ENCODE measurements around the gene CCDC191. TPM values are rescaled to one million over a fixed set of nuclear protein-coding genes. Genes with fewer than 3 reads are reported as not detected.

CCDC191 gene
- total RNA-seq, 1 donor from 2014 or later, result 1.6 TPM

DNA sequence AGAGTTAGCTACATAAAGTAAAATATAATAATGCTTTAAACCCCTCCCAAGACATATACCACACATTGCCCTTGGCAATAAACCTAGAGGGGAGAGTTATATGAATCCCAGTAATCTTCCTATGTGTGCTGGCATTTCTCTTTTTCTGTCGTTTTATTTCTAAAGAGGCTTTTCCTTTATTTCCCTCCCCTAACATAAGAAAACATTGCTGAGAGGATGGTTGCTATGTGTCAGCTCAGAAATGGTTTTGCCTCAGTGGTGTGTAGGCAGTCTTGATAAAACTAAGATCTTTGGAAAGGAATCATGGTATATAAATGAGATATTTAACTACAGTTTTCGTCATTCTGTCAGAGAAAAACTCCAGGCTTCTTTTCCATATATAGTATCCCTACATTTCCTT is 30.0 kb downstream of the CCDC191 start:
- FAIRE-seq (no peak), DNase-seq (ENCODE audit: low read depth) (no peak)
- Histone ChIP-seq H3K27me3 (ENCODE audit: control insufficient read depth, insufficient read depth, low read length) (no peaks in the 10 kb centered on the region), H3K36me3 (ENCODE audit: control insufficient read depth, insufficient read depth, low read length) (no peaks in the 10 kb centered on the region), H3K4me3 (ENCODE audit: low read depth, low read length) (no peak overlapping the region)
- TF ChIP-seq, protein P1, sequence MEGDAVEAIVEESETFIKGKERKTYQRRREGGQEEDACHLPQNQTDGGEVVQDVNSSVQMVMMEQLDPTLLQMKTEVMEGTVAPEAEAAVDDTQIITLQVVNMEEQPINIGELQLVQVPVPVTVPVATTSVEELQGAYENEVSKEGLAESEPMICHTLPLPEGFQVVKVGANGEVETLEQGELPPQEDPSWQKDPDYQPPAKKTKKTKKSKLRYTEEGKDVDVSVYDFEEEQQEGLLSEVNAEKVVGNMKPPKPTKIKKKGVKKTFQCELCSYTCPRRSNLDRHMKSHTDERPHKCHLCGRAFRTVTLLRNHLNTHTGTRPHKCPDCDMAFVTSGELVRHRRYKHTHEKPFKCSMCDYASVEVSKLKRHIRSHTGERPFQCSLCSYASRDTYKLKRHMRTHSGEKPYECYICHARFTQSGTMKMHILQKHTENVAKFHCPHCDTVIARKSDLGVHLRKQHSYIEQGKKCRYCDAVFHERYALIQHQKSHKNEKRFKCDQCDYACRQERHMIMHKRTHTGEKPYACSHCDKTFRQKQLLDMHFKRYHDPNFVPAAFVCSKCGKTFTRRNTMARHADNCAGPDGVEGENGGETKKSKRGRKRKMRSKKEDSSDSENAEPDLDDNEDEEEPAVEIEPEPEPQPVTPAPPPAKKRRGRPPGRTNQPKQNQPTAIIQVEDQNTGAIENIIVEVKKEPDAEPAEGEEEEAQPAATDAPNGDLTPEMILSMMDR (IDR thresholded peaks at IDR 0.05; ENCODE audit: insufficient read depth, low read length, severe bottlenecking), result no peak

DNA sequence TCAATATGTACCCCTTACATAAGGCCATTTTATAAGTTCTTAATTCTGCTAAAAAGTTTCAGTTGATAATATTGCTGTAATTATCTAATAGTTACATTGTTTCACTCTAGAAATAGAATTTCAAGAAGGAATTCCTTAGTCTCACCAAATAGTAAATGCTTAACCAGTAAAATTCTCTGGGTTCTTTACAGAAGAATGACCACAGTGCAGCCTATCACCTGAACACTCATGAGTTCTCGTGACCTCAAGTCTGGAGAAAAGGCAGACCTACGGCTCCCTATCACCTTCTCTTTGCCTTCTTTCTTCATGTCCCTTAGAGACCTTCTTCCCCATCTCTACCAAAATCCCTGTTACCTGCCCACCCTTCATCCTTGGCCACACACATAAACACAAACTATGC is 30.9 kb downstream of the CCDC191 start:
- no peak overlapping the region for H3K4me3 ChIP-seq (ENCODE audit: low read depth, low read length)
- FAIRE-seq, result no peak

DNA sequence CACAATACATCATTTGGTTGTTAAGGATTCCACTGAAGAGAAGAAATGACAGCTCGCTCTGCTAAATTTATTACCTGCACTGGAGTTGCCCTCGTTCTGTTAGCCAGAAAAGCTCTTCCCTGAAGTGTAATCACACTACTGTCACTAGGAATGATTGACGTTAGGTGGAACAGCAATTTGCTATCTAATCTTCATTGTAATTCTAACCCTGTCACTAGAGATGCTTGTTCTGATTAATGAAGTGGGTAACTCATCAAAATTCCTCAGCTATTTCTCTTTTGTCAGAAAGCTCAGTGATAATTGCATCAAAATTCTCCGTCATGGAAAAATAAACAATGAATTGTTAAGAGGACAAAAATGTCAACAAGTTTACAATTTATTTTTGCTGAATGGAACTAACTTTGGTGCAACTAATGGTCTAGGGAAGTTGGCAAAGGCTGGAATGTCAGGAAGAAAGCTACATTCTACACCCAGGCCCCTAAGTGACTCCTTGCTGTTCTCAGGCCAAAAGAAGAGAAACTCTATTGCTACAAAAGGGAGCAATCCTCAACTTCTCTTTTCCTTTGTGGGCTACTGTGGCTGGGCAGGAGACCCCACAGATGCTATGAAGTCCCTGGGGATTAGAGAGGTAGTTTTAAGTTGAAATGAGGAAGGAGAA is 34.1 kb downstream of the CCDC191 start:
- TF ChIP-seq, protein P1 (IDR thresholded peaks at IDR 0.05; ENCODE audit: insufficient read depth, low read length, severe bottlenecking), result no peak
- Histone ChIP-seq H3K36me3 (ENCODE audit: control insufficient read depth, insufficient read depth, low read length) (no peaks in the 10 kb centered on the region), H3K4me3 (ENCODE audit: low read depth, low read length) (no peak overlapping the region), H3K27me3 (ENCODE audit: control insufficient read depth, insufficient read depth, low read length) (no peaks in the 10 kb centered on the region)
- DNase-seq (ENCODE audit: low read depth), result no peak
- FAIRE-seq, result no peak

More for the DNA sequence above, 30.9 kb downstream of the CCDC191 start:
- TF ChIP-seq, protein P1 (IDR thresholded peaks at IDR 0.05; ENCODE audit: insufficient read depth, low read length, severe bottlenecking), result no peak
- DNase-seq (ENCODE audit: low read depth), result no peak
- H3K36me3 ChIP-seq (ENCODE audit: control insufficient read depth, insufficient read depth, low read length), result no peaks in the 10 kb centered on the region
- no peaks in the 10 kb centered on the region for H3K27me3 ChIP-seq (ENCODE audit: control insufficient read depth, insufficient read depth, low read length)

DNA sequence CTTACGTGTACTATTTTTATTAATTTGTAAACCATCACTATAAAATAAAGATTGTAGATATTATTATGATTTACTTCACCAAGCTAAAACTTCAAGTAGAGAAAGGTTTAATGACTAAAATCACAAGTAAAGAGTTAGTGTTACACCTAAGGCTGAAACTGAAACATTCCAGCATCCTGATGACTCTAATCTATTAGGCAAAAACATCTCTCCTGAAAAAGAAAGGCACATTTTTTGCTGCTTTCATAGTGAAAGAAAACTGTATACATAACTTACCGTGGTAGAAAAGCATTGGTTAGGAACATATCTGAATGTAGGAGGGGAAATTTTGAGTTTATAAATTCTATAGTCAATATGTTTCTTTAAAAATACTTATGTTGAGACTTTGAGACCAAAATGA is 35.4 kb downstream of the CCDC191 start:
- Histone ChIP-seq H3K36me3 (ENCODE audit: control insufficient read depth, insufficient read depth, low read length) (no peaks in the 10 kb centered on the region), H3K27me3 (ENCODE audit: control insufficient read depth, insufficient read depth, low read length) (no peaks in the 10 kb centered on the region), H3K4me3 (ENCODE audit: low read depth, low read length) (no peak overlapping the region)
- DNase-seq (ENCODE audit: low read depth) (no peak), FAIRE-seq (no peak)
- TF ChIP-seq, protein P1 (IDR thresholded peaks at IDR 0.05; ENCODE audit: insufficient read depth, low read length, severe bottlenecking), result no peak

DNA sequence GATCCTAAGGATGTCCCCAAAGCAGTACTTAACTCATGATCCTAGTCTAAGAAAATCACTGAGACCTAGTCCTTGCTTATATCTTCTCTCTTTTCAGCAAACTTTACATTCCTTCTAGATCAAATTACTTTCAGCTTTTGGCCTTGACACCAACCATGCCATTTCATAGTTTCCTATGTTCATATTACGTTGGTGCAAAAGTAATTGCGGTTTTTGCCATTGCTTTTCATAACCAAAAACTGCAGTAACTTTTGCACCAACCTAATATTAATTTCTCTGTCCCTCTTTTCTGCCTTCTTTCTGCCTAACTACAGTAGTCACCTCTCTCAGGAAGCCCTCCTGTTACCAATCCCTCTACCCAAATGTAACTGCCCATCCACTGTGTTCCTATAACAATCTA is 36.8 kb downstream of the CCDC191 start:
- FAIRE-seq (no peak), DNase-seq (ENCODE audit: low read depth) (no peak)
- Histone ChIP-seq H3K36me3 (ENCODE audit: control insufficient read depth, insufficient read depth, low read length) (no peaks in the 10 kb centered on the region), H3K27me3 (ENCODE audit: control insufficient read depth, insufficient read depth, low read length) (no peaks in the 10 kb centered on the region), H3K4me3 (ENCODE audit: low read depth, low read length) (no peak overlapping the region)
- TF ChIP-seq, protein P1 (IDR thresholded peaks at IDR 0.05; ENCODE audit: insufficient read depth, low read length, severe bottlenecking), result no peak

DNA sequence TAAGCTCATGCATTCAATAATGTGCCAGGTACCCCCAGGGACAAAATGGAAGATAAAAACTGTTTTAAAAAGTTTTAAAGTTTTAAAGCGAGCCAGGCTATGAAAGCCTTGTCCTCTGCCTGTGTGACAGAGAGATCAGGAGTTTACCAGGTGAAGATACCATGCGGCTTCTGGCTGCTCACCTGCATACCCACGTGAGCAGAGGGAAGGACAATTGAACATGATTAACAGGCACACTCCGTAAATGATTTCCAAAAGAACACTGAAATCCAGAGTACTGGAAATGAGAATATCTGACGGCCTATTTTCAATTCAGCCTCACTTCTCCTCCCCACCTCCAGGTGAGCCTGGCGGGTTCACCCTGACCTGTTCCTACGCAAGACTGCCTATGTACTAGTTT is 42.1 kb downstream of the CCDC191 start:
- TF ChIP-seq, protein P1 (IDR thresholded peaks at IDR 0.05; ENCODE audit: insufficient read depth, low read length, severe bottlenecking), result no peak
- H3K4me3 ChIP-seq (ENCODE audit: low read depth, low read length), result no peak overlapping the region
- FAIRE-seq (no peak), DNase-seq (ENCODE audit: low read depth) (no peak)
- H3K27me3 ChIP-seq (ENCODE audit: control insufficient read depth, insufficient read depth, low read length), result no peaks in the 10 kb centered on the region
- H3K36me3 ChIP-seq (ENCODE audit: control insufficient read depth, insufficient read depth, low read length), result no peaks in the 10 kb centered on the region
